HG03439 (cell line): Measurements from ENCODE around the gene NKIRAS2.
A peak's percentile ranks its signal among the peaks of the same experiment; 100 is the strongest.

ENCODE experiments used
- ATAC-seq: cut with Tn5 transposase; IDR thresholded peaks from one replicate; pipeline ENCODE4 v1.9.1; 2021; ENCODE audit warnings: mild to moderate bottlenecking, moderate library complexity; ENCODE audit not compliant: unreplicated experiment

Gene NKIRAS2

DNA sequence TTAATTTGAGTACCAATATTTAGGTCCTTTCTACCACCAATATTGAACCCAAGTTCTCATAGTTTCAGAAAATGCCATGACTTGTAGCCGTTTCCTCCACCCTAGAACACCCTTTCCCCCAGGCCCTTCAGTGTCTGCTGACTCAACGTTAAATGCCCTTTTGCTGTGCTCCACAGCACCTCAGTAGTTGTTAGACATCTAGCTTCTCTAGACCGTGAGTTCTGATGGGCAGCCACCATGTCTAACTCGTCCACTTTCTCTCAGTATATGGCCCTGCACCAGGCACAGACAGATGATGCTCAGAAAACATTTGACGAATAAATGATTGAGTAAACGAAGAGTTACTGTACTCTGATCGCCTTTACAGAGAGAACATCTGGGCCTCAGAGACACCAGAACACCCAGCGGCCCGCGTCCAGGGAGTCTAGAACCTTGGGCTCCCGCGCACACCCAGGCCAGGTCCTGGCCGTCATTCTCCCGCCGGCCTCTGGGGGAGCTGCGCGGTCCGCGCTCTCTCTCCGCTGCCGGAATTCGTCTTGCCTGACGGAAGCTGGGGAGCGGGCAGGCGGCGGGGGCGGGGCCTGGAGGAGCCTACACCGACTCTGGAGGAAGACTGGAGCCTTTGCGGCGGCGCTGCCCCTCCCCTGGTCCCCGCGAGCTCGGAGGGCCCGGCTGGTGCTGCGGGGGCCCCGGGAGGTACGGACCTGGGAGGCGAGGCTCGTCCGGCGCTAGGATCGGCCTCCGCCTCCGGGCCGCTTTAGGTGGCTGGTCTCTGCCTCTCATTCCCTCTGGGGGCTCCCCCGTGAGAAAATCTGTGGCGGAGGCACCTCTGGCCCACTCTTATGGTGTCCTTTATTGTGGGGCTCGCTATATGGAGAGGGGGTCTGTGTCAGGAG is at the start of gene NKIRAS2:
Gene NKIRAS2 (plus strand): TSS at position 582 of the 896 bp plus-strand sequence. CDS start 1,488 bp downstream, outside the sequence.
- ATAC-seq = peak; percentile 48

DNA sequence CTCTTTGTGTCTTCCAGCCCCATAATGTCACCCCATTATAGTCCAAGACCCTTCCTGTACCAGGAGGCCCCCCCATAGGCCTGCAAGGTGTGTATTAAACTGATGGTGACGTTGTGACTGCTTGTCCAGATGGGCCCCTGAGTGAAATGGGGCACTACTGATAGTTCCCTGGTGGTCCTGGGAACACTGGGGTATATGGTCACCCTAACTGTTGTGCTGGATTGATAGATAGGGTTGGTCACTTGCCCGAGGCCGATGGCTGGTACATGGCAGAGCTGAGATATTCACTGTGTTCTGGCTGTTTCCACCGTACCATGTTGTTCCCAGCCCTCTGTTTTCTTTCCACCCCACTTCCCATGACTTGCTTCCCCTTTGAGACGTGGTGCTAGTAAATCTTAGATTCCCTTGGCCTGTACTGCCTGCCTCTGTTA is 49.0 kb upstream of the NKIRAS2 start:
- ATAC-seq = no peak

DNA sequence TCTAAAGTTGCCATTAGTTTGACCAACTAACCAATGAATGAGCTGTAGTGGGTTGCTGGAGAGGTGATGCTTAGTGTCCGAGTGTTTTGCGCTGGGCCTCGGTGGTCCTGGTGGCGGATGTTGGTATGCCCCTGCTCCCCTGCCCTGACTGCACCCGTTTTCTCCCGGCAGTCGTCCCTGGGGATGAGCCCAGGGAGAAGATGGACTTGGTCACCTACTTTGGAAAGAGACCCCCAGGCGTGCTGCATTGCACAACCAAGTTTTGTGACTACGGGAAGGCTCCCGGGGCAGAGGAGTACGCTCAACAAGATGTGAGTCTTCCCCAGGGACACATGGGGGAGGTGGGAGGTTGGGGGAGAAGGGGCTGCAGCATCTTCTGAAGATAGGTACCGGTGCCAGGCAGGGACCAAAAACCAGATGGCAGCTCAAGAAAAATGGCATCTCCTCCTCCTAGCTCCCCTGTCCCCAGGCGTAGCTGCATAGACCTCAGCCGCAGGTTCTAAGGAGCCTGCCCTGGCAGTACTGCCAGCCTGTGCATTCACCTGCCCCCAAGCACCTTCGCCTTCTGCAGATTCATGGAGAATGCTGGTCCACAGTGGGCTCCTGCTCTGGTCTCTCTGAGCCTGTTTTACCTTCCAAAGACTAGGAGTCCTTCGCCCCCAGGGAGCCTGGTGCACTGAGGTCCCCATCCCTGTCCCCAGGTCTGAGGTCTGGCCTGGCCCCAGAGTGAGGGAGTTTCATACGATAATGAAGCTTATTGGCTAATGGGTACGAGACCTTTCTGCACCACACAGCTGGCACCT is 48.0 kb upstream of the NKIRAS2 start:
- no peak for ATAC-seq

DNA sequence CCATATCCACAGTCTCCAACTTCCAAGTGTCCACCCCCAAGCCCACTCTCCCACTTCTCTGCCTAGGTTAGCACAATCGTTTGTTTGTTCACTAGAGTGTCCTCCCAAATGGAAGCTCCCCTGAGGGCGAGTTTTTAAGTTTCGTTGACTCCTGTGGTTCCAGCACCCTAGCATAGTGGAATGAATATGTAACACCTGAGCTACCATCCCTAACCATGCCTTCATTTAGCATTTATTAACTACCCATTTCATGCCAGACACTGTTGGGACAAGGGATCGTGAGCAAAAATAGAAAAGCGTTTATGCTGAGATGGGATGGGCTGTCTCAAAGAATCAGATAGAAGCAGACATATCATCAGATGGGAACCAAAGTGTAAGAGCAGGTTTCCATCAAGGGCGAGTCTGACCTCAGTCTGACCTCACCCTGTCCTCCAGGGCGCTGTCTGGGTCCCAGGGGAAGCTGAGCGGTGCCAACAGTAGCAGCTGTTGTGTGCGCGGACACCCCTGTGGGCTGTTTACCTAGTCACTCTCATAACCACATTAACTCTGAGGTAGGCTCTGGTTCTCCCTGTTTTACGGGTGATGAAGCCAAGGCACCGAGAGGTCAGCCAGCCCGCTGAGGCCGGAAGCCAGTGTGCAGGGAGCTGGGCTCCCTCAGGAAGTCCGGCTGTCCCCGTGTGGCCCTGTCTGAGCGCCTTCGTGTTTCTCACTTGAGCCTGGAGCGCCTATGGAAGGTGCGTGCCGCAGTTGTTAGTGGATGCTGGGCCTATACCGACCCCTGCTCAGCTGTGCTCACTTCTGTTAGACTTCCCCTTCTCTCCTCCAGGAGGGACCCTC is 47.1 kb upstream of the NKIRAS2 start:
- ATAC-seq = no peak

DNA sequence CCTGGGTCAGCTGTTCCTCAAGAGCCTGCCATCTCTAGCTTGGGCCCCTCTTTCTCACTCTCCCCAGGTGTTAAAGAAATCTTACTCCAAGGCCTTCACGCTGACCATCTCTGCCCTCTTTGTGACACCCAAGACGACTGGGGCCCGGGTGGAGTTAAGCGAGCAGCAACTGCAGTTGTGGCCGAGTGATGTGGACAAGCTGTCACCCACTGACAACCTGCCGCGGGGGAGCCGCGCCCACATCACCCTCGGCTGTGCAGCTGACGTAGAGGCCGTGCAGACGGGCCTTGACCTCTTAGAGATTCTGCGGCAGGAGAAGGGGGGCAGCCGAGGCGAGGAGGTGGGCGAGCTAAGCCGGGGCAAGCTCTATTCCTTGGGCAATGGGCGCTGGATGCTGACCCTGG is 46.5 kb upstream of the NKIRAS2 start:
- ATAC-seq = no peak

DNA sequence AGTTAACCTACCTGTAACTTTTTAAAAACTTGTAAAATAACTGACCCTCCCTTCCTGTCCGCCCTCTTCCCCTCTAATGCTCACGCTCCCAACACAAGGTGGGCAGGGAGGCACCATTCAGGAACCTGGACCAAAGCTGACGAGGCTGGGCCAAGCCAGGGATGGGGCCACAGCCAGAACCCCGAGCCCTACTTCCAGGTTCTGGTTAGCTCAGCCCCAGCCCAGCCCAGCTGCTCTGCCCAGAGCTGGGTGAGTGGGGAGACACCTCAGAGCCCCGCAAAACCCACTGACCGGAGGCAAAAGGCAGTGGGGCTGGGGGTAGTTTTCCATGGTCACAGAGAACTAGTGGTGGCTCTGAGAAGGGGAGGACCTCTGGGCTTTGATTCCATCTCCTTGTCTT is 45.9 kb upstream of the NKIRAS2 start:
- no peak for ATAC-seq

DNA sequence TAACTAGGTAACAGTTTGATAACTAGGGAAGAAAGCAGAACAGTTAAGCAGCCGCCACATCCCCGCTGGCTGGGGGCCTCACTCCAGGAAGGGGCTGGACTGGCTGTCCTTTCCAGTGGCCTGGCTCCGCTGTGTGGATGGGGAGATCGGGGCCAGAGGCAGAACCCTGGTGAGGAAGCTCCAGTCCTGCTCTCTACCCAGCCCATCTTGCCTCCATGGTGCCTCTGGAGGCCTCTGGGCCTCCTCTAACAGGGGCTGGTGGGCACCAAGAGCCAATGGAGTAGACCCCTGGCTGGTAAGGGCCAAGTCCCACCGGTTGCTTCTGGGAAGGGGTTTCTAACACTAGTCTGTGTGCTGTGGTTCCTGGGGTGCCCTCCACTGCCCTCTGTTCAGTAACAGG is 45.2 kb upstream of the NKIRAS2 start:
- no peak for ATAC-seq

DNA sequence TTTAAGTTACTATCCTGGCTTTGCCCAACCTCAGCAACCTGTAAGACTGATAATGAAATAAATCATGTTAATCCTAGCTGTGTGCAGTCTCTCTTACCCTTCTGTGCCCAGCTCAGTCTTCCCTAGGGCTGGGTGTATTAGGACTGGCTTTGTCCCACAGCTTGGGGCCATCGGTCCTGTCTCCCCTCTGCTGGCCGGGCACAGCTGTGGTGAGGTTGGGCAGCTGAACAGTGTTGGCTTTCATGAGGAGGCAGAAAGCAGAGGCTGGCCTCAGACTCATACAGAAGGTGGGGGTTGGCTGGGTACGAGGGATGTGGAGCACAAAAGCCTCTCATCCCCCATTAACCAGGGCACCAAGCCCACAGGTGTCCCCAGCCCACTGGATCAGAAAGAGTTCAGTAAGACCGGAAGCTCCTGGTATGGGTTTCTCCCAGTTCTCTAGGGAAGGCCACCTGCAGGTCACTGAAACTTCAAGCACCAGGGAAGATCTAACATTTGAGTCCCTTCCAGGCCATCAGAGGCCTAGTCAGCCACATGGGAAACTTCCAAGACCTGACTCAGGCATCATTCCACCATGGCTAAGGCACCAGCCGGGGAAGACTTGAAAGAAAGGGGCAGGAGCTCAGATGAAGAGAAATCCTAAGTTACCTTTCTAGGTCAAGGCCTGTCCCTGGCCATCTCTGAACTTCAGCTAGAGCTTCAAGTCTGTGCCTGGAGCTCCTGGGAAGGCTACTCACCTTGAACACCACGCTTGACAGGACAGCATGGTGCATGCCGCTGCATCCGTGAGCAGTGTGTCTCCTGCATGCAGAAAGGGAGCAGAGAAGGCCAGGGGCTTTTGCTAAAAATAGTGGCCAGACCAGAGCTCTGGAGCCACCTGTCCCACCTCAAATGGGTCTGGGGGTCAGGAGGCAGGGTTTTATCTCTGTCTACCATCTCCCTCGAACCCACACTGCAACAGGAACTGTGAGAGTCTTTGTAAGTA is 44.5 kb upstream of the NKIRAS2 start:
- no peak for ATAC-seq

DNA sequence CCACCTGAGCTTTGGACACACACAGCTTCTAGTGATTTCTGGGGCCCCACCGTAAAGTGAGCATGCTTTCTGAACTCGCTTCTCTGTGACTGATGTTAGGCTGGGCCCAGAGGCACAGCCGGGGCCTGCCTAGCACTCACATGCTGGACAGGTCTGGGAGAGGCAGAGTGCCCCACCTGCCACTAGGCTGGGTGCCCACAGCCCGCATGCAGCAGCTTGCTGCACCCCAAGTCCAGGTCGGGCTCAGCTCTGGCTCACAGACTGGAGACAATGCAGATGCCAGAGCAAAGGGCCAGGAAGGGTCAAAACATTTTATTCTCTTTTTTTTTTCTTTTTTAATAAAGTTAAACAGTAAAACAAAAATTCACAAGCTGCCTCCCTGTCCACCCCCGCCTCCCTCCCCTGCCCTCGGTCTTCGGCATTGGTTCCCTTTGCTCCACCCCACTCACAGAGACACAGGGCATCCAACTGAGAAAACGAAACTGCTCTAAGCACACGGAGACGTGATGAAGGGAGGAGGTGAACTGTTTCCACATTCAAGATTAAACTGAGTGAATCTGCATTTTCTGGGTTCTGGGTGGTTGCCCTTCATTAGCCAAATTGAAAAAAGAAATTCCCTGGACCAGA is 43.6 kb upstream of the NKIRAS2 start:
- ATAC-seq = no peak

DNA sequence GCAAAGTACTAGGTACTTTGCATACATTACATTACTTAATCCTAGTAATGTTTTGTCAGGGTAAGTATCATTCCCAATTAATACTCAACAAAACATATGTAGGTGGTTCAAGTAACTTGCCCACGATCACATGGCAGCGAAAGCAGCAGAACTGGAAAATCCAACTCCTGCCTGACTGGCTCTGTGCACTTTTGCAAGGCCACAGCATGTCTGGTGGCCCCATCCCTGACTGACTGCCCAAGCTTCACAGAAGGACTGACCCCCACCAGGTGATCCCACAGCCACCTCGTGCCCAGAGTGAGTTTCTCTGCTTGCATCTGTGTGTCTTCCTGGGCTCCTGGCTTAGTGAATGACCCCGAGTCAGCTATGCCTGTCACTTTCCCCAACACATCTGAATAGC is 41.9 kb upstream of the NKIRAS2 start:
- no peak for ATAC-seq

DNA sequence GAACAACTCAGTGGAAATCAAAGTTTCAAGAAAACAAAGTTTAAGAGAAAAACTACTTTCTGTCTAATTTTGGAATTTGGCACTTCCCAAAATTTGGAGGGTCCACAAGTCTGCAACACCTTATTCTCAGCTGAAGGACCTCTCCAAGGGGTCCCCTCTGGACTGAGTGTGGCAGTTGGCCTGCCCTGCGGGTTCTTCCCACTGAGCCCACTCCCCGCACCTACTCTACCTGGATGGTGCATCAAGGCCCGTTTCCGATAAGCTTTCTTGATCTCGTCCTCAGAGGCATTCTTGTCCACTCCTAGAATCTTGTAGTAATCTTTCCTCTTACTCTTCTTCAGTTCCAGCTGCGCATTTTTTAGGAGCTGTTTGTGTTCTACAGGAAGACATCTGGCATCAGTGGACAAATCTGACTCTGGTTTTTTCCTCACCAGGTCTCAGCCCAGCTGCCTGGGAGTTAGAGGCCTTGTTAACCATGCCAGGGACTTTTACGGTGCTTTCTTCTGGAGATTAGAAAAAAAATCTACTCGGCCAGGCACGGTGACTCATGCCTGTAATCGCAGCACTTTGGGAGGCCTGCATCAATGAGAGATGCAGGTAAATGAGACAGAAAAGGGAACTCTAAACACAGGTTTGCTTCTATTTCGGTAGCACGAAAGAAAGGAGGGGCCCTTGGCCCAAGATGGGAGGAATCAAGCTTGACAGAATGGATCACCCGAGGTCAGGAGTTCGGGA is 37.7 kb upstream of the NKIRAS2 start:
- ATAC-seq = no peak

DNA sequence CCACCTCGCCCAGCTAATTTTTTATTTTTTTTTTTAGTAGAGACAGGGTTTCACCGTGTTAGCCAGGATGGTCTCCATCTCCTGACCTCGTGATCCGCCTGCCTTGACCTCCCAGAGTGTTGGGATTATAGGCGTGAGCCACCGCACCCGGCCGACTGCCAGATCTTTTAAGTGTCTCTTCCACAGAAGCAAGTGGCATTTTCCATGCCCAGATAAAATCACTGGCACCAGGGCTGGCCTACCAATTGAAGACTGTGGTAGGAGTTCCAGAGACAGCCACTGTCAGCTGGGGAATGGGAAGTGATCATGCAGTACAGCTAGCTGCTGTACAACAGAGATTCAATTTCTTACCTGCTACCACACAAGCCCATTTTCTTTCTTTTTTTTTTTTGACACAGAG is 35.4 kb upstream of the NKIRAS2 start:
- ATAC-seq = no peak

DNA sequence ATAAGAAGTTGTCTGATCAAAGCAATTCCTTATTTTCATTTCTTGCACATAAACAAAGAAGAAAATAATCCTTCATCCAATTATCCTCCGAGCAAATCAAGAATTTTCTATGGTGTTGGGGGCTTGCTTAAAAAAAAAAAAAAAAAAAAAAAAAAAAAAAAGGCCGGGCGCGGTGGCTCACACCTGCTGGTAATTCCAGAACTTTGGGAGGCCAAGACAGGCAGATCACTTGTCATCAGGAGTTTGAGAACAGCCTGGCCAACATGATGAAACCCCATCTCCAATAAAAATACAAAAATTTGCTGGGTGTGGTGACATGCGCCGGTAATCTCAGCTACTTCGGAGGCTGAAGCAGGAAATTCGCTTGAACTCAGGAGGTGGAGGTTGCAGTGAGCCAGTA is 34.0 kb upstream of the NKIRAS2 start:
- no peak for ATAC-seq

DNA sequence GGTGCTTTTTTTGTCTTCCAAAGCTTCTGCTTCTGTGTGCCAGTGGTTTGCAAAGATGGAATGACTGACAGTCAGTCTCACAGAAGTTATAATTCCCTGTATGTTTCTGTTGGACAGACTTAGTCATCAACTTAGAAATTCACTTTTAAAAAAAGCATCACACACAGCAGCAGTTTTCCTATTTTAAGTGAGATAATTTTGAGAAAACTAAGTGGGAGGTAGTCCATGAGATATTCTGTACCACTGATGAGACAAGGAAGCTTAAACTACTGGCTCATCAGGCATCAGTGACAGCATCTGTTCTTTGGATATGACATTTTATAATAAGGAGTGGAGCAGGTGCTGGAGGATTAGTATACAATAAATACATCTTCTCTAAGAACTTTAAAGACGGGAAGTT is 33.3 kb upstream of the NKIRAS2 start:
- ATAC-seq = no peak

DNA sequence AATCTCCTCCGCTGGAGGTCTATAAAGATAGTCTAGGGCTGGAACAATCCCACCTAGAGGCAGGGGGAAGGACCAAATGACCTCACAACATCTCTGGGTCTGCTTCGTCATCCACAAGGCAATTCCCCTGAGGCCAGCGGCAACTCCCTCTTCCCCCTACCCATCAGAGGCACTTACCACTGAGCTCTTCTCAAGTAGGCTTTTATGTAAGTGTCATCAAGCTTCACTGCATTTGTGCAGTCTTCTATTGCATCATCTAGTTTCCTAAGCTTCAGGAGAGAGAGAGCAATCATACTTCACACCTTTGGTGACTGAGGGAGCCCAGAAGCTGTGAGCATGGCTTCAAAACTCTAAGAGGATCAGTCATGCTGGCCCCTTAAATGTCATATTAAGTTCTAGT is 32.2 kb upstream of the NKIRAS2 start:
- no peak for ATAC-seq

DNA sequence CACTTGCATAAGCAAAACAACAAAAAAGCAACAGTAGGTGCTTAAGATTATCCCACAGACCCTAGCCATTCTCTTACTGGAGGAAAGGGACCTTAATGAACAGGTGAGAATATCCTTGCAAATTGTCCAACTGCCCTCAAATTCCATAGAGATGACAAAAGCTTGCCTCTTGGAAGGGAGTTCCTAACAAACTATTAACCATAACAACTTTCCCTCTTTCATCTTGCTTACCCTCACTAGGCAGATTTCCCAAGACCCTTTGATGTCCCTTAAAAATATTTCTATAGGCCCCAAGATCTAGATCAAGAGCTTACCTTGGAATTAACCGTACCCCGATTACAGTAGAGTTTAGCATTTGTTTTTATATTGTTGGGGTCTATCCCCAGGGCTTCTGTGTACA is 31.5 kb upstream of the NKIRAS2 start:
- no peak for ATAC-seq

DNA sequence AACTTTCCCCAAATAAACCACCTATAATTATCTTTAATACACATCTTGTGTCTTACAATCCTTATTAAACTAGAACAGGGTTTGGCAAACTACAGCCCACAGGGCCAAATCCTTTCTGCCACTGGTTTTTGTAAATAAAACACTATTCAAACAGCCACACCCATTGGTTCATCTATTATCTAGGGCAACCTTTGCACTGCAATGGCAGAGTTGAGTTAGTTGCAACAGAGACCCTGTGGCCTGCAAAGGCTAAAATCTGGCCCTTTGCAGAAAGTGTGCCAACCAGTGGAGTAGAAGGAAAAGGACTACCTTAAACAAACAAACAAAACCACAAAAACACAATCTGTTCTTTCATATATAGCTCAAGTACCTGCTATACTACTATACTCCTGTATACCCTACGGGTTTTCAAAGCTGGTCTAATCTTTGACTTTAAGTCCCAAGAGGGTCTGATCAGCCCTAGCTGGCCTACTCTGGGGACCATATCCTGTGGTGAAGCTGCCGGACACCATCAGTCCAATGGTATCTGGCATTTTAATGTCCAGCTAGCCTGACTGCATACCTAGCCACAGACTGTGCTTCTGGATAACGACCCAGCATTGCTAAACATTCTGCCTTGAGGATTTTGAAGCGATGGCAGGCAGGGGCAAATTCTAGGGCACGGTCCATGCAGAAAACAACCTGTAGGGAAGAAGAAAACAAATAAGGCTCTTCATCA is 30.0 kb upstream of the NKIRAS2 start:
- ATAC-seq = no peak

DNA sequence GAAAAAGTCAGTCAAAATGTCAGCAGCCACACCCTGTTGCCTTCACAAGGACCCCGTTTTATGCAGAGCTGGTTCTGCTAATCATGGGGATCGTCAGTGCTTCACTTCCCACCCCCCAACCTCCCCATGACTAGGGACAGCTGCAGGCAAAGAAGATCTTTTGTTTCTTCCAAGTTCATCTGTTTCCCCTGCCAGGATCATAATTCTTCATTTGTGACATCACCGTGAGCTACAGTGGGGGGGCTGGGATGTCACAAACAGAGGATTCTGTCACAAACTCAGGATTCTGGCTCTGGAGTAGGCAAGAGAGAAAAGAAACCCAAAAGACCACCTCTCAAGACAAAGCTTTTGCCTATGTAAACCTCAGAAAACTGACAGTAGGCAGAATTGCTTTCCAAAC is 27.3 kb upstream of the NKIRAS2 start:
- no peak for ATAC-seq
